HepG2 (cell line): ENCODE data around the gene STX4. TPM values are rescaled to one million over a fixed set of nuclear protein-coding genes. Genes with fewer than 3 reads are reported as not detected.

Source experiments
- ATAC-seq: fragments of 200-7000 bp; cut with Tn5 transposase; 3 replicates; pipeline ENCODE4 v1.9.1; 2020; ENCODE audit warnings: mild to moderate bottlenecking, moderate library complexity
- Bru-seq: library from RNA; stranded (reverse); fragments of 400-500 nt; gene quantifications from one replicate; lab custom pipeline; 2021; lab: Mats Ljungman, UMichigan
- BruChase-seq, 2 experiments: library from RNA; stranded (reverse); fragments of 400-500 nt; gene quantifications; one replicate each; lab custom pipeline; 2021; lab: Mats Ljungman, UMichigan
- BruUV-seq: library from RNA; stranded (reverse); fragments of 400-500 nt; replicated peaks from 2 replicates; lab custom pipeline; 2021; lab: Mats Ljungman, UMichigan
- CTCF ChIA-PET: fragments of 300-600 bp; formaldehyde crosslinking; extraction: SDS; loops from one replicate; lab custom pipeline; 2021; ENCODE audit warnings: low total read pairs, inconsistent platforms, low intra/inter-chr PET ratio; lab: Yijun Ruan, JAX
- POLR2A ChIA-PET: fragments of 350-600 bp; sonication (Branson Sonifier 250); formaldehyde crosslinking; loops from one replicate; lab custom pipeline; 2020; ENCODE audit warnings: antibody characterized with exemption, inconsistent platforms; lab: Yijun Ruan, JAX
- DNase-seq: peaks from one replicate; pipeline ENCODE4 v3.0.0-alpha.2; 2015; ENCODE audit warnings: low spot score
- FAIRE-seq: peaks from 3 replicates; lab custom pipeline; 2011; peaks lifted over from hg19 to GRCh38; lab: Jason Lieb, UNC
- H2AFZ ChIP-seq: one replicate; pipeline ENCODE4 v1.6.1; 2011; ENCODE audit warnings: low read length, inconsistent platforms
- H3K27ac ChIP-seq: fragments of 300-600 bp; 3 replicates; pipeline ENCODE4 v1.8.0; 2011; ENCODE audit warnings: mixed run types, mild to moderate bottlenecking, mixed read lengths, low read length, inconsistent platforms; ENCODE audit not compliant: insufficient read depth; ENCODE audit errors: extremely low read length
- H3K27me3 ChIP-seq, 2 experiments: fragments of 200-600 bp in 1 of 2; 2 replicates in 1 of 2; 3 replicates in 1 of 2; pipeline versions ENCODE4 v1.6.0 to v1.8.0; 2011; ENCODE audit warnings: low read length in 2 of 2, mild to moderate bottlenecking in 2 of 2, moderate library complexity in 2 of 2, inconsistent platforms in 1 of 2; ENCODE audit not compliant: insufficient read depth in 2 of 2, control insufficient read depth in 1 of 2
- H3K36me3 ChIP-seq, 2 experiments: fragments of 200-600 bp in 1 of 2; replicated peaks in 1 of 2; 2 replicates in 1 of 2; 3 replicates in 1 of 2; pipeline versions ENCODE4 v1.5.1 to v1.8.0; 2011; ENCODE audit warnings: low read length in 2 of 2, inconsistent platforms in 1 of 2; ENCODE audit not compliant: insufficient read depth in 2 of 2, control insufficient read depth in 1 of 2
- H3K4me1 ChIP-seq: 2 replicates; pipeline ENCODE4 v1.5.1; 2012; ENCODE audit warnings: low read length, inconsistent platforms; ENCODE audit not compliant: insufficient read depth
- H3K4me2 ChIP-seq: 2 replicates; pipeline ENCODE4 v1.6.0; 2011; ENCODE audit warnings: low read depth, low read length, inconsistent platforms
- H3K4me3 ChIP-seq, 3 experiments: fragments of 200-600 bp in 1 of 3; sonication (generic), shearing (Covaris generic) in 1 of 3; replicated peaks in 1 of 3; 2 replicates each; pipeline ENCODE4 v1.5.1; 2011 to 2016; ENCODE audit warnings: low read length in 3 of 3, inconsistent platforms in 2 of 3, low read depth in 2 of 3, mild to moderate bottlenecking in 2 of 3, control low read depth in 1 of 3, mixed read lengths in 1 of 3; ENCODE audit not compliant: insufficient read depth in 1 of 3
- H3K79me2 ChIP-seq: one replicate; pipeline ENCODE4 v1.6.1; 2011; ENCODE audit warnings: low read length, inconsistent platforms; ENCODE audit not compliant: insufficient read depth
- H3K9ac ChIP-seq: 2 replicates; pipeline ENCODE4 v1.6.0; 2011; ENCODE audit warnings: mild to moderate bottlenecking, low read depth, low read length, inconsistent platforms; ENCODE audit not compliant: insufficient read depth
- H3K9me3 ChIP-seq: 2 replicates; pipeline ENCODE4 v1.5.1; 2012; ENCODE audit warnings: mild to moderate bottlenecking, low read length
- H4K20me1 ChIP-seq: 2 replicates; pipeline ENCODE4 v1.6.0; 2011; ENCODE audit warnings: inconsistent platforms, mild to moderate bottlenecking, low read length, moderate library complexity; ENCODE audit not compliant: insufficient read depth
- ATRX ChIP-seq: sonication (generic); formaldehyde crosslinking; IDR thresholded peaks from 2 replicates; pipeline ENCODE4 v1.4.0; 2020; ENCODE audit warnings: missing genetic modification reagents, borderline replicate concordance
- CBX2 ChIP-seq, 2 experiments: fragments of 200-600 bp in 1 of 2; sonication (generic); formaldehyde crosslinking in 1 of 2; IDR thresholded peaks; 2 replicates each; pipeline versions ENCODE4 v1.7.0 to v1.8.1; 2018 to 2022; ENCODE audit warnings: low read depth in 2 of 2, low read length in 1 of 2, mild to moderate bottlenecking in 1 of 2, missing genetic modification reagents in 1 of 2
- EEA1 ChIP-seq: sonication (generic); formaldehyde crosslinking; IDR thresholded peaks from 2 replicates; pipeline ENCODE4 v1.5.1; 2020; ENCODE audit warnings: mild to moderate bottlenecking, missing genetic modification reagents, borderline replicate concordance
- EP300 ChIP-seq, 3 experiments: sonication (generic) in 1 of 3; formaldehyde crosslinking in 1 of 3; IDR thresholded peaks; 2 replicates each; pipeline versions ENCODE4 v1.5.1 to v1.6.1; 2011 to 2020; ENCODE audit warnings: low read depth in 2 of 3, low read length in 2 of 3, borderline replicate concordance in 1 of 3, improper control_type of control experiment in 1 of 3, mild to moderate bottlenecking in 1 of 3, missing genetic modification reagents in 1 of 3, moderate library complexity in 1 of 3
- NFYC ChIP-seq: IDR thresholded peaks from 2 replicates; pipeline ENCODE4 v1.6.1; 2016; ENCODE audit warnings: missing genetic modification reagents, missing compliant biosample characterization
- ZNF572 ChIP-seq: sonication (generic); formaldehyde crosslinking; IDR thresholded peaks from 2 replicates; pipeline ENCODE4 v1.5.1; 2020; ENCODE audit warnings: mild to moderate bottlenecking, missing genetic modification reagents
- ZNF619 ChIP-seq: sonication (generic); formaldehyde crosslinking; IDR thresholded peaks from 2 replicates; pipeline ENCODE4 v1.4.0; 2020; ENCODE audit warnings: mild to moderate bottlenecking, missing genetic modification reagents
- ZNF720 ChIP-seq: sonication (generic); formaldehyde crosslinking; IDR thresholded peaks from 2 replicates; pipeline ENCODE4 v1.4.0; 2020; ENCODE audit warnings: missing genetic modification reagents
- WGBS: methylation state at CpG from one replicate; pipeline ENCODE4 v1.1.6; 2017; ENCODE audit warnings: low lambda C conversion rate; 5-methylcytosine and 5-hydroxymethylcytosine counted together
- in situ Hi-C: cut with HindIII; loops from 2 replicates; pipeline ENCODE4 v1.10.0; 2017; ENCODE audit warnings: low pct_unique_long_range_greater_than_20kb; ENCODE audit not compliant: extremely low pct_ligation_motif_present
- intact Hi-C: fragments of 100-400 bp; cut with micrococcal nuclease; formaldehyde crosslinking; loops from one replicate; pipeline ENCODE4 v1.10.0; 2022; ENCODE audit not compliant: unreplicated experiment
- long read RNA-seq, 2 experiments: library from RNA in 1 of 2; library from polyadenylated mRNA in 1 of 2; stranded (forward) in 1 of 2; unstranded in 1 of 2; transcript quantifications; one replicate each; pipeline ENCODE4 v2.0.0, GENCODE V29; 2019 to 2022
- polyA minus RNA-seq, 3 experiments: library from RNA; depleted of rRNA, polyadenylated mRNA; stranded (reverse); fragments of >200 nt; gene quantifications; 2 replicates each; pipeline ENCODE4 v1.2.3, GENCODE V29; 2011; ENCODE audit warnings: low replicate concordance in 1 of 3
- polyA plus RNA-seq, 8 experiments: library from polyadenylated mRNA; depleted of rRNA in 3 of 8; stranded (reverse) in 7 of 8; unstranded in 1 of 8; fragments of >200 nt; fragmentation: Illumina TruSeq in 4 of 8; extraction: Trizol in 4 of 8; gene quantifications; 2 replicates each; pipeline versions ENCODE4 v1.2.1 to v1.2.3, GENCODE V29; 2011 to 2016; ENCODE audit warnings: low read depth in 4 of 8, missing spikeins in 1 of 8, mixed read lengths in 1 of 8; ENCODE audit not compliant: insufficient read depth in 1 of 8
- total RNA-seq, 5 experiments: library from RNA; depleted of rRNA; stranded (reverse); fragments of >200 nt; fragmentation: Illumina TruSeq; extraction: Trizol; gene quantifications; 2 replicates each; pipeline ENCODE4 v1.2.3, GENCODE V29; 2016; ENCODE audit warnings: low read depth in 1 of 5
- TF ChIP-seq, protein P1 (sequence below): IDR thresholded peaks from 2 replicates; pipeline ENCODE4 v1.6.1; 2016; ENCODE audit warnings: control low read depth
- TF ChIP-seq, protein P2 (sequence below): sonication (generic); formaldehyde crosslinking; IDR thresholded peaks from 2 replicates; pipeline ENCODE4 v1.4.0; 2020; ENCODE audit warnings: mild to moderate bottlenecking, missing genetic modification reagents

Gene STX4, protein sequence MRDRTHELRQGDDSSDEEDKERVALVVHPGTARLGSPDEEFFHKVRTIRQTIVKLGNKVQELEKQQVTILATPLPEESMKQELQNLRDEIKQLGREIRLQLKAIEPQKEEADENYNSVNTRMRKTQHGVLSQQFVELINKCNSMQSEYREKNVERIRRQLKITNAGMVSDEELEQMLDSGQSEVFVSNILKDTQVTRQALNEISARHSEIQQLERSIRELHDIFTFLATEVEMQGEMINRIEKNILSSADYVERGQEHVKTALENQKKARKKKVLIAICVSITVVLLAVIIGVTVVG
- total RNA-seq (2016; rRNA removed; fragmentation: Illumina TruSeq; extraction: Trizol) = 29.2 and 31.3 TPM in 2 replicates
- 10.9 and 11.8 TPM in 2 replicates for total RNA-seq (2016; cell fraction: cytosol; rRNA removed; fragmentation: Illumina TruSeq; extraction: Trizol; ENCODE audit: low read depth)
- total RNA-seq (2016; cell fraction: insoluble cytoplasmic fraction; rRNA removed; fragmentation: Illumina TruSeq; extraction: Trizol) = 28.3 and 29.6 TPM in 2 replicates
- 18.1 and 22.6 TPM in 2 replicates for total RNA-seq (2016; cell fraction: membrane; rRNA removed; fragmentation: Illumina TruSeq; extraction: Trizol)
- 23.9 and 30.7 TPM in 2 replicates for total RNA-seq (2016; cell fraction: nucleus; rRNA removed; fragmentation: Illumina TruSeq; extraction: Trizol)
- polyA plus RNA-seq (2011; rRNA removed) = 34.6 and 37.0 TPM in 2 replicates
- 23.2 and 23.7 TPM in 2 replicates for polyA plus RNA-seq (2011; cell fraction: cytosol; rRNA removed)
- polyA plus RNA-seq (2011; cell fraction: nucleus; rRNA removed) = 109 and 115 TPM in 2 replicates
- polyA plus RNA-seq (2012) = 36.9 and 43.1 TPM in 2 replicates
- 14.1 and 15.4 TPM in 2 replicates for polyA plus RNA-seq (2016; cell fraction: cytosol; fragmentation: Illumina TruSeq; extraction: Trizol; ENCODE audit: low read depth)
- polyA plus RNA-seq (2016; cell fraction: insoluble cytoplasmic fraction; fragmentation: Illumina TruSeq; extraction: Trizol; ENCODE audit: low read depth) = 43.9 and 44.6 TPM in 2 replicates
- polyA plus RNA-seq (2016; cell fraction: membrane; fragmentation: Illumina TruSeq; extraction: Trizol; ENCODE audit: low read depth) = 22.4 and 26.1 TPM in 2 replicates
- polyA plus RNA-seq (2016; cell fraction: nucleus; fragmentation: Illumina TruSeq; extraction: Trizol; ENCODE audit: insufficient read depth, low read depth) = 94.3 and 107 TPM in 2 replicates
- polyA minus RNA-seq (2011; rRNA and poly(A)+ RNA removed; ENCODE audit: low replicate concordance) = 23.8 and 35.4 TPM in 2 replicates
- 7.3 and 10.4 TPM in 2 replicates for polyA minus RNA-seq (2011; cell fraction: cytosol; rRNA and poly(A)+ RNA removed)
- 17.5 and 20.7 TPM in 2 replicates for polyA minus RNA-seq (2011; cell fraction: nucleus; rRNA and poly(A)+ RNA removed)
- percentile 68 among the genes with signal in this experiment for Bru-seq, nascent RNA
- percentile 78 among the genes with signal in this experiment for BruChase-seq, experiment 1, labeled RNA remaining after a 6-hour chase
- percentile 74 among the genes with signal in this experiment for BruChase-seq, experiment 2, labeled RNA remaining after a 2-hour chase
- long read RNA-seq, experiment 1, transcript STX4-201 (11 exons, 1,481 nt) = major isoform, 6 of 13 reads
- long read RNA-seq, experiment 1, partial matches to known transcripts = 3 of 13 reads
- long read RNA-seq, experiment 1, other reads (novel, unspliced or antisense) = 3 of 13 reads
- long read RNA-seq, experiment 2, transcript STX4-201 (11 exons, 1,481 nt) = major isoform, 42 of 61 reads
- long read RNA-seq, experiment 2, partial matches to known transcripts = 4 of 61 reads
- long read RNA-seq, experiment 2, other reads (novel, unspliced or antisense) = 14 of 61 reads

DNA sequence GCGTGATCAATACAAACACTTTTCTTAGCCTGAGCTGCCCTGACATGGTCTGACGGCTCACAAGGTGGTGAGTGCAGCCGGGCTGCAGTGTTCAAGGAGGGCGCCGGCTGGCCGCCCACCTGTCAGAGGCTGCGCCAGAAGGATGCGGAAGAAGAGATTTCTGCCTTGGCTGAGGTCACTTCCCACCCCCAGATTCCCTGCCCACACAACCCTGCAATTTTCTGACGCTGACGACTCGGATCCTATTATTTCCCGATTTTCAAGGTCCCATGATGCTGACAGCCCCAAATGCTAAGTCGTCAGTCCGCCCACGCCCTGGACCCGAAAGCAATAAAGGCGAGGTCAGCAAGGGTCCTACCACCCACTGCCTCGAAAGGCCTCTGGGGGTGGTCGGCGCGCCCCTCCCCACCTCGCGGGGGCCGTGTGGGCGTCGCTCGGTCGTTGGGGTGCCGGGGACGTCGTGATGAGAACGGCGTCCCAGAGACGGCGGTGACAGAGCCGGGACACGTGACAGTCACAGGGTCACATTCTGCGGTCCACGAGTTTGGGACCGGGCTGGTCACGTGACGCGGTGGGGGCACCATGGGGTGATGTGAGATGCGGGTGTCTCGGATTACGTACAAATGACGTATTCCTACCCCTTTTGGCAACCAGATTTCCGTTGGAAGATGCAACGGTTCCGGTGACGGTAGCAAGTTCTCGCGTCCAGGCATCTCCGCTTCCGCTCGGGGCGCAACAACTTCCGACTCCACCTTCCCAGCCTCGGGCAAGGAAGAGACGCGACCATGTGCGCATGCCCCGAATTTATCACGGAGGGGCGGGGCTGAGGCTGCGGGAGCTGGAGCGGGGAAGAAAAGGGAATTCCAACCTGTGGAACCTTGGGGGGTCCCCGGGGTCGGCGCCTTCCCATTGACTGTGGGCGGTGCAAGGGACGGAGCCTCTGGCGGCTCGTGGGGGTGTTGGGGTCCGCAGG lies at the start of gene STX4:
STX4 (plus strand) TSS at position 823 of the 973 bp plus-strand sequence. CDS start 248 bp downstream, outside the sequence.
- Histone ChIP-seq H3K79me2 (peaks cover 5% of the 10 kb centered on the region), H4K20me1 (peaks cover 4% of the 10 kb centered on the region; the same call in 1 of the 2 replicates), H3K36me3 (peaks cover 0 to 9% of the 10 kb centered on the region in 2 experiments; a peak in 4 of 5 replicates), H3K27me3 (no peaks in the 10 kb centered on the region; a peak in 1 of 5 replicates), H3K9ac (peak within 1 kb of the TSS; percentile 90), H2AFZ (peak within 1 kb of the TSS; percentile 36), H3K4me1 (peaks cover 39% of the 10 kb centered on the region), H3K9me3 (no peaks in the 10 kb centered on the region), H3K4me3 (peak within 1 kb of the TSS; percentile 86 to 99 (median 94)), H3K4me2 (peak within 1 kb of the TSS; percentile 94), H3K27ac (peak within 1 kb of the TSS; percentile 82)
- ChIA-PET POLR2A (interaction anchor here (0.6 to 2.7 kb wide), 18 partner anchors 10 to 426 kb away, joined by 3 to 29 read pairs (median 5); partner anchors contain the start of genes ARMC5, FUS, HSD3B7 and KAT8), CTCF (interaction anchor here (1.6 kb wide), 1 partner anchor 48 kb away, joined by 4 read pairs; the partner anchor contains the start of gene HSD3B7)
- intact Hi-C loops (loop anchor here (1.0 to 2.0 kb wide), 2 partner anchors 42 to 61 kb away; partner anchors contain the start of genes VKORC1, ZNF646 and ZNF668), in situ Hi-C loops (loop anchor here (5.0 kb wide), 1 partner anchor 39 kb away; the partner anchor contains the start of genes ZNF646 and ZNF668)
- TSS peak; percentile 73 for BruUV-seq
- ATAC-seq = peak; percentile 88
- DNase-seq = peak; percentile 94
- FAIRE-seq = peak; percentile 77
- 2% methylated on average over 52 of the region's 75 CpGs for WGBS
- TF ChIP-seq ZNF619 (CRISPR knock-in tag) (peak; percentile 85; the same call in 1 of the 2 replicates), CBX2 (IDR thresholded peaks at IDR 0.05; ENCODE audit: low read depth, low read length) (no peak), CBX2 (CRISPR knock-in tag; IDR thresholded peaks at IDR 0.05; ENCODE audit: low read depth) (peak; percentile 45; the same call in 1 of the 2 replicates), EP300 (IDR thresholded peaks at IDR 0.05; ENCODE audit: low read depth in 2 of 2, low read length in 2 of 2) (no peak), EP300 (CRISPR knock-in tag; IDR thresholded peaks at IDR 0.05; ENCODE audit: borderline replicate concordance) (peak; percentile 56), ZNF720 (peak; percentile 38; the same call in 1 of the 2 replicates), EEA1 (CRISPR knock-in tag) (peak; percentile 70; the same call in 1 of the 2 replicates), ZNF572 (CRISPR knock-in tag) (peak; percentile 86; the same call in 1 of the 2 replicates), NFYC (CRISPR knock-in tag) (0 out of 2 replicates have a peak, but pooled peaks have one; percentile 12), ATRX (peak; percentile 42; the same call in 1 of the 2 replicates)
- TF ChIP-seq, protein P1, sequence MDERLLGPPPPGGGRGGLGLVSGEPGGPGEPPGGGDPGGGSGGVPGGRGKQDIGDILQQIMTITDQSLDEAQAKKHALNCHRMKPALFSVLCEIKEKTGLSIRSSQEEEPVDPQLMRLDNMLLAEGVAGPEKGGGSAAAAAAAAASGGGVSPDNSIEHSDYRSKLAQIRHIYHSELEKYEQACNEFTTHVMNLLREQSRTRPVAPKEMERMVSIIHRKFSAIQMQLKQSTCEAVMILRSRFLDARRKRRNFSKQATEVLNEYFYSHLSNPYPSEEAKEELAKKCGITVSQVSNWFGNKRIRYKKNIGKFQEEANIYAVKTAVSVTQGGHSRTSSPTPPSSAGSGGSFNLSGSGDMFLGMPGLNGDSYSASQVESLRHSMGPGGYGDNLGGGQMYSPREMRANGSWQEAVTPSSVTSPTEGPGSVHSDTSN (CRISPR knock-in tag) = no peak
- TF ChIP-seq, protein P2, sequence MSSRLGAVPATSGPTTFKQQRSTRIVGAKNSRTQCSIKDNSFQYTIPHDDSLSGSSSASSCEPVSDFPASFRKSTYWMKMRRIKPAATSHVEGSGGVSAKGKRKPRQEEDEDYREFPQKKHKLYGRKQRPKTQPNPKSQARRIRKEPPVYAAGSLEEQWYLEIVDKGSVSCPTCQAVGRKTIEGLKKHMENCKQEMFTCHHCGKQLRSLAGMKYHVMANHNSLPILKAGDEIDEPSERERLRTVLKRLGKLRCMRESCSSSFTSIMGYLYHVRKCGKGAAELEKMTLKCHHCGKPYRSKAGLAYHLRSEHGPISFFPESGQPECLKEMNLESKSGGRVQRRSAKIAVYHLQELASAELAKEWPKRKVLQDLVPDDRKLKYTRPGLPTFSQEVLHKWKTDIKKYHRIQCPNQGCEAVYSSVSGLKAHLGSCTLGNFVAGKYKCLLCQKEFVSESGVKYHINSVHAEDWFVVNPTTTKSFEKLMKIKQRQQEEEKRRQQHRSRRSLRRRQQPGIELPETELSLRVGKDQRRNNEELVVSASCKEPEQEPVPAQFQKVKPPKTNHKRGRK (CRISPR knock-in tag) = no peak
